ENCODE measurements around the gene TBCB.
A peak's percentile ranks its signal among the peaks of the same experiment; 100 is the strongest.
"Not testable (repeated sequence)": the region's sequence is repeated elsewhere in the genome, so short reads cannot be mapped to it uniquely, and the experiment has no call there.

The TBCB gene, protein sequence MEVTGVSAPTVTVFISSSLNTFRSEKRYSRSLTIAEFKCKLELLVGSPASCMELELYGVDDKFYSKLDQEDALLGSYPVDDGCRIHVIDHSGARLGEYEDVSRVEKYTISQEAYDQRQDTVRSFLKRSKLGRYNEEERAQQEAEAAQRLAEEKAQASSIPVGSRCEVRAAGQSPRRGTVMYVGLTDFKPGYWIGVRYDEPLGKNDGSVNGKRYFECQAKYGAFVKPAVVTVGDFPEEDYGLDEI

DNA sequence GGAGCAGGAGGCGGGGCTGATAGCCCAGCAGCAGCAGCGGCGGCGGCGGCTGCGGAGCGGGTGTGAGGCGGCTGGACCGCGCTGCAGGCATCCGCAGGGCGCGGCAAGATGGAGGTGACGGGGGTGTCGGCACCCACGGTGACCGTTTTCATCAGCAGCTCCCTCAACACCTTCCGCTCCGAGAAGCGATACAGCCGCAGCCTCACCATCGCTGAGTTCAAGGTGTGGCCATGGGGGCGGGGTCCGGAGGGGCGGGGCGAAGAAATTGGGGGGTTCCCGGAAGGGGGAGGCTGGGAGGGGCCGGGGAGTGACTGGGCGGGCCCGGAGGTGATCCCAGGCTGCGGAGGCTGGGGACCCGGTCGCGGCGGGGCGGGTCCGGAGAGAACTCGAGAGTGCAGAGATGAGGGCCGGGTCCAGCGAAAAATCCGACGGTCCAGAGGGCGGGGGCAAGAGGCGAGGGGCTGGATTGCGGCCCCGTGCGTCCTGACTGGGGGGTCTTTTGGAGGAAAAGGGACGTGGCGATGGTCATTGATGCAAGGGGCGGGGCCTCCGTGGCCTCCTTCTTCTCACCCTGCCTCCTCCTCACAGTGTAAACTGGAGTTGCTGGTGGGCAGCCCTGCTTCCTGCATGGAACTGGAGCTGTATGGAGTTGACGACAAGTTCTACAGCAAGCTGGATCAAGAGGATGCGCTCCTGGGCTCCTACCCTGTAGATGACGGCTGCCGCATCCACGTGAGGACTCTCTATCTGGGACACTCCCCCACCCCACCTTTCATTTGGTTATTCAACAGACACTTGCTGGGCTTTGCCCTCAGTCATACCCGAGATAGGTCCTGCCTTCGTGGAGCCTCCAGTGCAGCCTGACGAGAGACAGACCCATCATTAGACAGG lies at the start of gene TBCB:
TSS of gene TBCB (plus strand) at position 16 of the 891 bp plus-strand sequence. CDS start at position 109, 93 bp downstream.
- DNase-seq = peak; percentile 91

- DNase-seq = no peak
Observed at GRCh38 chr19:36067681-36068080, 47.6 kb upstream of the TBCB start.

DNA sequence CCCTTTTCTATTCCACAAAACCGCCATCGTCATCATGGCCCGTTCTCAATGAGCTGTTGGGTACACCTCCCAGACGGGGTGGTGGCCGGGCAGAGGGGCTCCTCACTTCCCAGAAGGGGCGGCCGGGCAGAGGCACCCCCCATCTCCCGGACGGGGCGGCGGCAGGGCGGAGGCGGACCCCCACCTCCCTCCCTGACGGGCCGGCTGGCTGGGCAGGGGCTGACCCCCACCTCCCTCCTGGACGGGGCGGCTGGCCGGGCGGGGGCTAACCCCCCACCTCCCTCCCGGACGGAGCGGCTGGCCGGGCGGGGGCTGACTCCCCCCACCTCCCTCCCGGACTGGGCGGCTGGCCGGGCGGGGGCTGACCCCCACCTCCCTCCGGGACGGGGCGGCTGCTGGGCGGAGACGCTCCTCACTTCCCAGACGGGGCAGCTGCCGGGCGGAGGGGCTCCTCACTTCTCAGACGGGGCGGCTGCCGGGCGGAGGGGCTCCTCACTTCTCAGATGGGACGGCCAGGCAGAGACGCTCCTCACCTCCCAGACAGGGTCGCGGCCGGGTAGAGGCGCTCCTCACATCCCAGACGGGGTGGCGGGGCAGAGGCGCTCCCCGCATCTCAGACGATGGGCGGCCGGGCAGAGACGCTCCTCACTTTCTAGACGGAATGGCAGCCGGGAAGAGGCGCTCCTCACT lies 46.3 kb upstream of the TBCB start:
- DNase-seq = not testable (repeated sequence)

DNA sequence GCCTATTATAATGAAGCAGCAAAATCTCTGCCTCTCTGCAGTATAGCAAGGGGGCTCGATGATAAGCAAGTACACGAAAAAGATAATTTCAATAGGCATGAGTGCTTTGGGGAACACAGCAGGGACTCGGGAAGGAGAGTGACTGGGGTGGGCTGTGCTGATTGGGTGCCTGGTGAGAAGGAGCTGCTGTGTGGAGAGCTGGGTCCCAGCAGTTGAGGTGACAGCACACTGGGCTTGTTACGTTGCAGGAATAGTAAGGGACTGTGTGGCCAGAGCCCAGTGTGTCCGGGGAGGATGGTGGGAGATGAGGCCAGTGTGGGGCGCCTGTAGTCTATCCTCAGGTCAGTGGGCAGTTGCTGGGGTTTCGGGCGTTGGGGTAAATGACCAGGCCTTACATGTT lies 43.2 kb upstream of the TBCB start:
- DNase-seq = no peak

GRCh38 chr19:36073121-36073876 lies 42.0 kb upstream of the TBCB start:
- DNase-seq = no peak

- DNase-seq = no peak
Observed at GRCh38 chr19:36079389-36079945, 35.8 kb upstream of the TBCB start.

DNA sequence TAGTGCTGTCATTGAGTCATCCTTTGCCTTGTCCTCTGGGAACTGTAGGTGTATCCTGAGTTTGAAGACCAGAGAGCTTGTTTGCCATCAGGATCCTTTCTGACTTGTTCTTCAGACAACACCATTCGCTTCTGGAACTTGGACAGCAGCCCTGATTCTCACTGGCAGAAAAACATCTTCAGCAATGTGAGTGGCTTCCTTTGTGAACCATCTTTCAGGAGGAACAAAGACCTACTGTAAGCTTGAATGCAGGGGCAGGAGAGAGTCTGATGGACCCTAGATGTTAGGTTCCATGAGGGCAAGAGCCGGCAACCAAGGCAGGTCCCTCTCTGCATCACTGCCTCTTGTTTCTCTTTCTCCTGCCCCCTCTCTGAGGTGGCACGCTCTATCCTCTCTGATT lies 33.9 kb upstream of the TBCB start:
- no peak for DNase-seq

- no peak for DNase-seq
Observed at GRCh38 chr19:36081894-36082293, 33.4 kb upstream of the TBCB start.

GRCh38 chr19:36082916-36083315 lies 32.4 kb upstream of the TBCB start:
- no peak for DNase-seq

DNA sequence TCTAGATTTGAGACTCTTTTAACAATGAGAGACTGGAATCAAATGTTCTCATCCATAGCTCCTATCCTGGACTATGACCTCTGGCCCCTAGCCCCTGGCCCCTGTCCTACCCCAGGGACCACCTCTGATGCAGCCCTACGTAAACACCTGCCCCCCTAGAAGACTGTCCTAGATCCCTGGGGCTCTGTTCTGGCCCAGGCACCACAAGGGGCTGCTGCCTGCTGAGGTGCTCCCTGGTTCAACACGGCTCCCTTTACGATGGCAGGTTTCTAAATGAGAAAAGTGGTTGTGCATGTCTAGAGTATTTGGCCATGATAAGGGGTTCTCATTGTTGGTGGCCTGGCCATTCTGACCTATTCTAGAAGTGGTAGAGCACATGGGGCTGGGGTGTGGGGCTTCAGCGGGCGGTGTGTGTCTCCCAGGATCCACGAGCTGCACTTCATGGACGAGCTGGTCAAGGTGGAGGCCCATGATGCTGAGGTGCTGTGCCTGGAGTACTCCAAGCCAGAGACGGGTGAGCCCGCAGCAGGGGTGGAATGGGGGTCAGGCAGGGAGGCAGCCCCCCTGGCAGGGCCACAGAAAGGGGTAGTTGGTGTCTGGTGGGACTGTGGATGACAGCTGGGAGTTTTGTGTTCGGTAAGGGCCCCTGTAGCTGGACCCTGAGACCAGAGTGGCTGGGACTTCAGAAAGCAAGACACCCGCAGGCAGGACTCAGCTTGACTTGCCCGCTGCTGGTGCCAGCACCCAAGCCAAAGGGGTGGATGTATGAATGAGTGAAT lies 30.8 kb upstream of the TBCB start:
- no peak for DNase-seq

GRCh38 chr19:36086326-36086725 lies 28.9 kb upstream of the TBCB start:
- DNase-seq = no peak

- no peak for DNase-seq
Observed at GRCh38 chr19:36089847-36090246, 25.4 kb upstream of the TBCB start.

DNA sequence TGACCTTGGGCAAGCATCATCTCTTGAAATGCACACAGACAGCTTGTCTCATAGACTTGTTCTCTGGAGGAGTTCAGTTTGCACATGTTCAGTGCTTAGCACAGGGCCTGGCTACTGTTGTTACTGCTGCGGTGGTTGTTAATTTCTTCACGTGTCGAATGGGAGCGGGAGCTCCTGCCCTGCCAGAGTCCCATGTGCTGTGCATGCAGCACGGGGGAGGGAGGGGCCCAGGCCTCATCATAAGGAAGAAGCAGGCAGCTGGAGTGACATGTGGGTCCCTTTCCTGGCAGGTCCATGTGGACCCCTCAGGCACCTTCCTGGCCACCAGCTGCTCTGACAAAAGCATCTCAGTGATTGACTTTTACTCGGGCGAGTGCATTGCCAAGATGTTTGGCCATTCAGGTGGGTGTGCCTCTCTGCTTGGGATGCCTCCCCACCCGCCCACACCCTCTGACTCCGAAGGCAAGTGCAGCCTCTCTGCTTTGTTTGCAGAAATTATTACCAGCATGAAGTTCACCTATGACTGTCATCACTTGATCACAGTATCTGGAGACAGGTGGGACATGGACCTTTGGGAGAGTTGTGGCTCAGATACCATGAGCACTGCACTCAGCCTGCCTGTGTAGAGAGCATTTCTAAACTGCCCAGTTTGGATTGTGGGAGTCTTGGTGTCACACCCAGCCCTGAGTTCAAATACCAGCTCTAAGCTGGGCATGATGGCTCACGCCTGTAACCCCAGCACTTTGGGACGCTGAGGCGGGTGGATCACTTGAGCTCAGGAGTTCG lies 24.2 kb upstream of the TBCB start:
- DNase-seq = no peak

DNA sequence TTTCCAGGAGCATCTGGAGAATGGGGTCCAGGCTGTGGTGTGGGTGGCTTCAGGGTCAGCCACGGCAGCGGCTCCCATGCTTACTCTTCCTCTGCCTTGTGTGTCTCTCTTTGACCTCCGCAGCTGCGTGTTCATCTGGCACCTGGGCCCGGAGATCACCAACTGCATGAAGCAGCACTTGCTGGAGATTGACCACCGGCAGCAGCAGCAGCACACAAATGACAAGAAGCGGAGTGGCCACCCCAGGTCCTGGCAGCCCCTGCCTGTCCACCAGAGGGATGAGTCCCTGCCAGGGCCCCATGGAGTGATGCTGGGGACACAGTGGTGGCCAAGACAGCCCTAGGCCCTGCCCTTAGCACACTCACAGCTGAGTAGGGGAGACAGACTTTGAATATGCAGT lies 22.7 kb upstream of the TBCB start:
- no peak for DNase-seq

DNA sequence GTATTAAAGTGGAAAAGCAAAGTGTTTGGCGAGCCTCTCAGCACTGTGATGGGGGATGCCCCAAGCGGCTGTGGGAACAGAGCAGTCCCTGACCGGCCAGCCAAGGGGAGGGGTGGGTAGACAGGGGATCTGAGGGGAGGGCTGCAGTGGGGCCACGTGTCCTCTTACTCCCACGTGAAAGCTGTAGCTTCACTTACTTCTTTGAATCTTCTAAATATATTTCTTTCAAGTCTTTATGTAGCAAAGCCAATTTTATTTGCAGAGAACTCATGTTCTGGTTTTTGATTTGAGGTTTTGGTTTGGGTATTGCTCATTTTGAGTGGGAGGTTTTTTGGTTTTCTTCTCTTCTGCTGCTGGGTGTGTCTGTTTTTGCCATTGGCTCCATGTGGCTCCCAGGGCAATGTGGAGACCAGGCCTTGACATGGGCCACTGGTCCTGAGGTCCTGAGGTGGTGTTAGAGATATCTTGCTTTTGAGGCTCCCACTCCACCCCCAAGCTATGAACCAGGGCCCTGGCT lies 22.1 kb upstream of the TBCB start:
- peak; percentile 36 for DNase-seq

- DNase-seq = no peak
Observed at GRCh38 chr19:36093687-36094086, 21.6 kb upstream of the TBCB start.

DNA sequence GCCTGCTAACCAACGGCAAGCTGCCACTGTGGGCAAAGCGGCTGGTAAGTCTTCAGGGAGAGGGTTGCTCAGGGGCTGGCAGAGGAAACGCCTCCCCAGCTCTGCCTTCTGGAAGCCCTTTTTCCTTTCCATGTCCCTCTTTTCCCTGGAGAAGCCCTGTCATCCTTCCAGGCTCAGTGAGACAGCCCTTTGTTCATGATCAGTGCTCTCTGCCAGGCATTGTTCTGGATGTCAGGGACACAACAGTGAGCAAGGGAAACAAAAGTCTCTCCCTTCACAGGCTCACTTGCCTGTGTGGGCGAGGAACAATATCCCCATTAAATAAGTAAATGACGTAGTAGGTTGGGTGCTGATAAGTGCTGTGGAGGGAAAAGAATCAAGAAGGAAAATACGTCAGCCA lies 18.2 kb upstream of the TBCB start:
- DNase-seq = no peak

DNA sequence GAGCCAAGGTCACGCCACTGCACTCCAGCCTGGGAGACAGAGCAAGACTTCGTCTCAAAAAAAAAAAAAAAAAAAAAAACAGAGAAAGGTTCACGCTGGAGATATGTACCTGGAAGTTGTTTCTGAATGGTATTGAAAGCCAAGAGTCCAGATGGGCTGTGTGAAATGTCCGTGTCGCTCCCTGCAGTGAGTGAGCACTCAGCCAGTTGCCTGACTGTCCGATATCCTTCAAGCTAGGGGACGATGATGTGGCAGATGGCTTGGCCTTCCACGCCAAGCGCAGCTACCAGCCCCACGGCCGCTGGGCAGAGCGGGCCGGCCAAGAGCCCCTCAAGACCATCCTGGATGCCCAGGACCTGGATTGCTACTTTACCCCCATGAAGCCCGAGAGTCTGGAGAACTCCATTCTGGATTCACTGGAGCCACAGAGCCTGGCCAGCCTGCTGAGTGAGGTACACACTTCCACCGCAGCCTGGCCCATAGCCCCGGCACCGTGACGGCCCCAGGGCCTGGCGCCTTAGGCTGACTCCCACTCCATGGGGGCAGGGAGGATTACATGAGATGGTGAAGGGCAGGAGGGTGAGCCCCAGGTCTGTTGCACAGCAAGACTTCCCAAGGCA lies 16.0 kb upstream of the TBCB start:
- DNase-seq = no peak

- no peak for DNase-seq
Observed at GRCh38 chr19:36100476-36100875, 14.8 kb upstream of the TBCB start.
